Neural progenitor cell (in vitro differentiated cells): ENCODE results near the gene UBE4A. TPM values are rescaled to one million over a fixed set of nuclear protein-coding genes. Genes with fewer than 3 reads are reported as not detected.

ENCODE experiments used
- DNase-seq: peaks from one replicate; pipeline ENCODE4 v3.0.0-alpha.2; 2016; ENCODE audit warnings: low spot score
- H2AFZ ChIP-seq: fragments of 200-600 bp; sonication (generic); replicated peaks from 2 replicates; pipeline ENCODE4 v1.6.1; 2016; ENCODE audit warnings: antibody characterized with exemption
- H3F3A ChIP-seq: fragments of 200-600 bp; sonication (generic); 2 replicates; pipeline ENCODE4 v1.6.1; 2016; ENCODE audit warnings: antibody characterized with exemption, low read depth
- H3K27ac ChIP-seq: fragments of 200-600 bp; sonication (generic); 2 replicates; pipeline ENCODE4 v1.5.1; 2016; ENCODE audit warnings: mild to moderate bottlenecking
- H3K27me3 ChIP-seq: fragments of 200-600 bp; sonication (generic); 2 replicates; pipeline ENCODE4 v1.6.1; 2016; ENCODE audit warnings: mild to moderate bottlenecking, moderate library complexity
- H3K36me3 ChIP-seq: fragments of 200-600 bp; sonication (generic); 2 replicates; pipeline ENCODE4 v1.5.1; 2016
- H3K4me1 ChIP-seq: fragments of 200-600 bp; sonication (generic); 2 replicates; pipeline ENCODE4 v1.6.1; 2016; ENCODE audit warnings: mixed run types
- H3K4me2 ChIP-seq: fragments of 200-600 bp; sonication (generic); 2 replicates; pipeline ENCODE4 v1.6.1; 2016
- H3K4me3 ChIP-seq: fragments of 200-600 bp; sonication (generic); 2 replicates; pipeline ENCODE4 v1.5.1; 2016
- H3K79me2 ChIP-seq: fragments of 200-600 bp; sonication (generic); 2 replicates; pipeline ENCODE4 v1.6.1; 2016; ENCODE audit warnings: low read depth
- H3K9ac ChIP-seq: fragments of 200-600 bp; sonication (generic); 2 replicates; pipeline ENCODE4 v1.6.1; 2016
- H3K9me3 ChIP-seq: fragments of 200-600 bp; sonication (generic); 2 replicates; pipeline ENCODE4 v1.5.1; 2016; ENCODE audit warnings: low read depth
- H4K20me1 ChIP-seq: fragments of 200-600 bp; sonication (generic); 2 replicates; pipeline ENCODE4 v1.6.1; 2016; ENCODE audit warnings: low read depth
- H3K27ac Mint-ChIP-seq: 3 replicates; pipeline ENCODE4 v1.8.0; 2021; ENCODE audit warnings: mixed read lengths
- H3K27me3 Mint-ChIP-seq: 2 replicates; pipeline ENCODE4 v1.8.0; 2022; ENCODE audit warnings: low read depth, mild to moderate bottlenecking, inconsistent platforms, moderate library complexity, mixed read lengths; ENCODE audit not compliant: insufficient read depth
- H3K36me3 Mint-ChIP-seq: 3 replicates; pipeline ENCODE4 v1.8.0; 2021; ENCODE audit warnings: mixed read lengths
- H3K4me1 Mint-ChIP-seq: 3 replicates; pipeline ENCODE4 v1.8.0; 2021; ENCODE audit warnings: mixed read lengths
- H3K4me3 Mint-ChIP-seq: 3 replicates; pipeline ENCODE4 v1.8.0; 2021; ENCODE audit warnings: mild to moderate bottlenecking, moderate library complexity, mixed read lengths
- H3K9me3 Mint-ChIP-seq: 3 replicates; pipeline ENCODE4 v1.8.0; 2020; ENCODE audit warnings: mixed read lengths
- CTCF ChIP-seq: fragments of 200-600 bp; sonication (generic); IDR thresholded peaks from 2 replicates; pipeline ENCODE4 v1.5.1; 2017; ENCODE audit warnings: antibody characterized with exemption, mild to moderate bottlenecking
- EZH2 ChIP-seq: fragments of 200-600 bp; sonication (generic); IDR thresholded peaks from 2 replicates; pipeline ENCODE4 v1.6.1; 2017; ENCODE audit warnings: antibody characterized with exemption, mild to moderate bottlenecking, moderate library complexity
- EZH2phosphoT487 ChIP-seq: fragments of 200-600 bp; sonication (generic); IDR thresholded peaks from 2 replicates; pipeline ENCODE4 v1.6.1; 2017; ENCODE audit warnings: antibody characterized with exemption
- total RNA-seq: library from RNA; depleted of rRNA; stranded (reverse); fragments of >200 nt; gene quantifications from 2 replicates; pipeline ENCODE4 v1.2.3, GENCODE V29; 2015; ENCODE audit warnings: low replicate concordance

The UBE4A gene
- total RNA-seq, 1 donor from 2014 or later = 45.0 TPM

- Histone ChIP-seq H3K4me1 (no peaks in the 10 kb centered on the region), H3K9me3 (no peaks in the 10 kb centered on the region), H3F3A (peaks cover 22% of the 10 kb centered on the region), H4K20me1 (no peaks in the 10 kb centered on the region), H3K27ac (no peak overlapping the region), H2AFZ (no peak overlapping the region), H3K4me2 (no peak overlapping the region), H3K79me2 (no peaks in the 10 kb centered on the region), H3K36me3 (no peaks in the 10 kb centered on the region), H3K4me3 (no peak overlapping the region), H3K9ac (no peak overlapping the region), H3K27me3 (peaks cover 48% of the 10 kb centered on the region)
- H3K4me3 Mint-ChIP-seq = no peak overlapping the region
- H3K27ac Mint-ChIP-seq = no peak overlapping the region
- TF ChIP-seq EZH2phosphoT487 (no peak), CTCF (peak; percentile 70)
- no peaks in the 10 kb centered on the region for H3K9me3 Mint-ChIP-seq
- H3K36me3 Mint-ChIP-seq = no peaks in the 10 kb centered on the region
- H3K27me3 Mint-ChIP-seq = peaks cover 16% of the 10 kb centered on the region
- no peaks in the 10 kb centered on the region for H3K4me1 Mint-ChIP-seq
- no peak for DNase-seq
These were observed 6.2 kb upstream of the UBE4A start for GRCh38 chr11:118353084-118353710.

GRCh38 chr11:118358071-118358470, 1.3 kb upstream of the UBE4A start:
- Mint-ChIP-seq H3K4me1 (peaks cover 4% of the 10 kb centered on the region), H3K9me3 (peaks cover 2% of the 10 kb centered on the region), H3K4me3 (no peak overlapping the region), H3K27me3 (peaks cover 7% of the 10 kb centered on the region), H3K36me3 (no peaks in the 10 kb centered on the region), H3K27ac (no peak overlapping the region)
- Histone ChIP-seq H4K20me1 (no peaks in the 10 kb centered on the region), H3K79me2 (peaks cover 23% of the 10 kb centered on the region), H3F3A (peaks cover 30% of the 10 kb centered on the region), H3K9me3 (no peaks in the 10 kb centered on the region), H3K4me2 (no peak overlapping the region), H3K4me3 (no peak overlapping the region), H2AFZ (no peak overlapping the region), H3K36me3 (no peaks in the 10 kb centered on the region), H3K27me3 (peaks cover 24% of the 10 kb centered on the region), H3K4me1 (no peaks in the 10 kb centered on the region), H3K27ac (no peak overlapping the region), H3K9ac (no peak overlapping the region)
- DNase-seq = no peak
- TF ChIP-seq EZH2phosphoT487 (no peak), CTCF (no peak), EZH2 (no peak)

- H3K4me3 ChIP-seq = no peak overlapping the region
- Mint-ChIP-seq H3K27me3 (no peaks in the 10 kb centered on the region), H3K4me1 (peaks cover 4% of the 10 kb centered on the region), H3K9me3 (no peaks in the 10 kb centered on the region), H3K4me3 (no peak overlapping the region), H3K27ac (no peak overlapping the region), H3K36me3 (peaks cover 10% of the 10 kb centered on the region)
- no peak overlapping the region for H2AFZ ChIP-seq
- peaks cover 3% of the 10 kb centered on the region for H3K36me3 ChIP-seq
- H3K9me3 ChIP-seq = no peaks in the 10 kb centered on the region
- peaks cover 18% of the 10 kb centered on the region for H3K79me2 ChIP-seq
- no peak overlapping the region for H3K4me2 ChIP-seq
- no peaks in the 10 kb centered on the region for H3F3A ChIP-seq
- no peaks in the 10 kb centered on the region for H3K4me1 ChIP-seq
- no peaks in the 10 kb centered on the region for H3K27me3 ChIP-seq
- H3K9ac ChIP-seq = no peak overlapping the region
- H4K20me1 ChIP-seq = no peaks in the 10 kb centered on the region
- H3K27ac ChIP-seq = no peak overlapping the region
- TF ChIP-seq EZH2phosphoT487 (no peak), EZH2 (no peak), CTCF (no peak)
- no peak for DNase-seq
These were observed 5.7 kb downstream of the UBE4A start for GRCh38 chr11:118364956-118365615.
